Stimulated activated CD4-positive, alpha-beta T cell treated with anti-CD3 and anti-CD28 coated beads, Interleukin-12 subunit alpha, Interleukin-12 subunit beta, amount 100 ng/mL, for 48 hours (primary cell): Measurements from ENCODE around the gene GRAMD1A.
"Not testable (repeated sequence)": the region's sequence is repeated elsewhere in the genome, so short reads cannot be mapped to it uniquely, and the experiment has no call there.

Experiments used
- DNase-seq, 3 donors: peaks; one replicate each; pipeline ENCODE4 v3.0.0-alpha.2; 2020; ENCODE audit warnings: low read depth in 2 of 3, low spot score in 1 of 3

Gene GRAMD1A

DNA sequence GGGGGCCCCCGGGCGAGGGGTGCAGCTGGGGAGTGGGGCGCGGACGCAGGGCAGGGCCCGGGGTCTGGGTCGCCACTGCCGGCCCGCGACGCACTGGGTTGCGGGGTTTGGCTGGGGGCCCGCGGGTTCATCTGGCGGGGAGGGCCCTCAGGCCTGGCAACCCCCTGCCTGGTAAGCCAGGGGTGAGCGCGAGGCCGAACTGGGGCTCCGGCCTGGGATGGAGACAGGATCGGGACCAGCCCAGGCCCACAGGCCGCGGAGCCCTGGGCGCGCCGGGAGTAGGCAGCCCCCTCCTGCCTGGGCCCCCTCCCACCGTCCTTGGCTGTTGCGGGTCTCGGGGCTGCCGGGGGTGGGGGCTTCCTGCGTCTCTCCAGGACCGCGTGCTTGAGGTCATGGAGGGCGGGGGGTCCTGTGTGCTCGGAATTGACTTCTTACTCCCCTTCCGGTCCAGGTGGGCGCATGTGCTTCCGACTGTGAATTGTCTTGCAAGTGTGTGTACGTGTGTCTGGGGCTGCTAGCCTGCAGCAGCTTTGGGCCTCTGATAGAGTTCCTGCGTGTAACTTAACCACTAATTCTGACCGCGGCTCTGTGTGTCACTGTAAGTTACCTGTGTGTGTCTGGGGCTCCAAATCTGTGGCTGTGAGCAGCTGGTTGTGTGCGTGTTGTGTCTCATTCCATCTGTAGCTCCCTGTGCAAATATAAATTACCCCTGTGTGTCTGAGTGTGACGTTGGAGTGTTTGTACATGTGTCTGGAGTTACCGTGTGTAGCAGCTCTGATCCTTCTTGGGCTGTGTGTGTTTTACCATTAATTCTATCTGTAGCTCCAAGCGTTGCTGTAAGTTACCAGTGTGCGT lies 751 bp downstream of the GRAMD1A start:
- peak; percentile 40 to 53 (median 44) for DNase-seq

DNA sequence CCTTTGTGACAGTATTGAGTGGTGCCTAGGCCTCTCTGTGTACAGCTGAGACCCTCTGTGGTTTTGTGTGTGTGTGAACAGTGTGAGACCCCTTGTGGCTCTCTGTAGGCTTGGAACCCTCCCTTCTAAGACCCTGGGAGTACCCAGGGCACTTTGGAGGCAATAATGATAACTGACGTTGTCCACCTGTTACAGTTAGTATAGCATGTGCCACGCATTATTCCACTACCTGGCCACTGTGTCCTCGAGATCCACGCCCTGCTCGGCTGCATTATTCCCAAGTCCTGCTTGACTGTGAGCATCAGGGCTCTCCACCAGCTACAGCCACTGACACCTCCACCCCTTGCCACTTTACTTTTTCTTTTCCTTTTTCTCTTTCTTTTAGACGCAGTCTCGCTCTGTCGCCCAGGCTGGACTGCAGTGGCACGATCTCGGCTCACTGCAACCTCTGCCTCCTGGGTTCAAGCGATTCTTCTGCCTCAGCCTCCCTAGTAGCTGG lies 2.0 kb downstream of the GRAMD1A start:
- DNase-seq: no peak

DNA sequence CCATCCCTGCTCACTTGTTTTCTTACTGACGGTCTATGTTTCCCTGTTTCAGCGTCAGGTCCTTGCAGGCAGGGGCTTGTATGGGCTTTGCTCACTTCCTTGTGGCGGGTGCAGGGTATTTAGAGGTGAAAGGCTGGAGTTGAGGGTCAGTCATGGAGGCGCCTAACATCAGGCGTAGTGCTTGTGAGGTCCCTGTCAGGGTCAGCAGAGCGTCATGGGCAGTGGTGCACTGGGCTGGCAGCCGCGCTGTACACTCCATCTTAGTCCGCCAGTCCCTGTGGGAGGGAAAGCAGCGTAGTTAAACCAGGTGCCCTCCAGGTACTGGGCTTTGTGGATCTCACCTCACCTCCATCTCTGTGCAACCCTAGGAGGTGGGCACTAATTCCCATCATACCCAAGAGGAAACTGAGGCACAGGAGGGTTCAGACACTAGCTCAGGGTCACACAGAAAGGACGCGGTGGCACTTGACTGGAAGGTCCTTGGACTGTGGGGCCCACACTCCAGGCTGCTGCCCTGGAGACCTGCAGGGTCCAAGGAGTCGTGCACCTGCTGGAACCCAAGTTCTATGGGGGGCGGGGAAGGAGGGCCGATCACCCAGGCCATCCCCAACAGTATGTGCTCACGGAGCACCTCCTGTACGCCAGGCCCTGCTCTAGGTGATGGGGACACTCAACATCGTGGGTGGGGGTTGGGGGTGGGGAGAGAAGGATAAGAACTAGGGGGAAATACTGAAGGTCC lies 4.6 kb downstream of the GRAMD1A start:
- DNase-seq: no peak

DNA sequence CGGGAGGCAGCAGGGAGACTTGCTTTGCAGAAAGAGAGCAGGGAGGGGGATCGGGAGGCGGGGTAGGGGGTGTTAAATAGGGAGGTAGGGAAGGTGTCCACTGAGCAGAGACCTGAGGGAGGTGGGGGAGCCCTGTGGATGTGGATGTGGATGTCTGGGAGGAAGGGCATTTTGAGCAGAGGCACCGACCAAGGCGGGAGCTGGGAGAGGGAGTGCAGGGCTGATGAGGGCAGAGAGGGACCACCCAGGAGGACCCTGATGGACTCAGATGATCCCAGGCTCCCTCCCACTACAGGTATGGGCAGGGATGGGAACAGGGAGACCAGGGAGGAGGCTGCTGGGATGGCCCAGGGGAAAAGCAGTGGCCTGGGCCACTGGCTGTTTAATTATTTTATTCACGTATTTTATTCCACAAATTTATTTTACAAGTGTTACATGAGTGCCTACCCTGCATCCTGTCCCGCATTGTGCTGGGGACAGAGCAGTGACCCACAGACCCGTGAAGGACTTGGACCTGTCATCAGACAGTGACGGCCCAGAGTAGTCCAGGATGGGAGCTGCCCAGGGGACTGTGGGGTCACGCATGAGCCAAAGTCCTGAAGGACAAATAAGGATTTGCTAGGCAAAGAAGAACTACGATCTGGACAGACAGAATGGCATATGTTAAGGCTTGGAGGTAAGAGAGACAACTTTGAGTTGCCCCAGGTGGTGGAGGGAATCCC lies 5.3 kb downstream of the GRAMD1A start:
- DNase-seq: no peak

DNA sequence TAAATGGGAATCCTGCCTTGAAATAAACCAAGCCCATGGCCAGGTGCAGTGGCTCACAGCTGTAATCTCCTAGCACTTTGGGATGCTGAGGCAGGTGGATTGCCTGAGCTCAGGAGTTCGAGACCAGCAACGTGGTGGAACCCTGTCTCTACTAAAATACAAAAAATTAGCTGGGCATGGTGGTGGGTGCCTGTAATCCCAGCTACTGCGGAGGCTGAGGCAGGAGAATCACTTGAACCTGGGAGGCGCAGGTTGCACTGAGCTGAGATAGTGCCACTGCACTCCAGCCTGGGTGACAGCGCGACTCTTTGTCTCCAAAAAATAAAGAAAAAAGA lies 5.9 kb downstream of the GRAMD1A start:
- not testable (repeated sequence) for DNase-seq

DNA sequence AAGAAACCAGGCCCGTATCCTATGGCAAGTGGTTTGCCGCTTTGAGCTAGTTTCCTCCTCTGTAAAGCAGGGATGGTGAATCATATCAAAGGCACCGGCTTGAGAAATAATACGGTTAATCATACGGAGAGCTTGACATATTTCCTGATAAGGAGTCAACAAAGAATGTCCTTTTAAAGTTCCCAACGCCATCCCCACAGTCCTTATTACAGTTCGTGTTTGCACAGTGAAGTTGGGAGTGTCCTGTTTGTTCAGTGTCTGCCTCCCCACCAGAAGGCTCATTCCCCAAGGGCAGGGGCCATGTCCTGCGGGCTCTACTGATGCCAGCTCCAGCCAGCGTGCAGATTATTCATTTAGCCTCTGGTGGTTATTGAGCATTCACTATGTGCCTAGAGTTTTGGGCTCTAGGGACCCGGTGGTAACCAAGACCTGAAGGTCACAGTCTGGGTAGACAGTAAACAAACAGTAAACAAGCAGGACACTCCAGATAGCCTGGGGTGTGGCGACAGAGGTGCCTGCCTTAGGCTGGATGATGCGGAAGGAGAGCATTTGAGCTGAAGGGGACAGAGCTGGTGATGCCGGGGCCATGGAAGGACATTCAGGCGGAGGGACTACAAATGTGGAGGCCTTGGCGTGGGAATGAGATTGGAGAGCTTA lies 6.3 kb downstream of the GRAMD1A start:
- no peak for DNase-seq

DNA sequence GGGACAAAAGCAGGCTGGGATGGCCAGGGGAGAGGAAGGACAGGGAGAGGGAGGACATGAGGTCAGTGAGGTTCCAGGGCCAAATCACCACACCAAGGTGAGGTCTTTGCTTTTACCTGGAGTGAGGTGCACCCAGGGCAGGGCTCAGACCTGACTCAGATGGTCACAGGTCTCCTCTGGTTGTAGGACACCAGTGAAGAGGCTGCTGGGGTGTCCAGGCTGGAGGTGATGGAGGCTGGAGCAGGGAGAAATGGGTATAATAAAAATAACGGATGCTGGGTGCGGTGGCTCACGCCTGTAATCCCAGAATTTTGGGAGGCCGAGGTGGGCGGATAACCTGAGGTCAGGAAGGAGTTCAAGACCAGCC lies 6.9 kb downstream of the GRAMD1A start:
- no peak for DNase-seq

DNA sequence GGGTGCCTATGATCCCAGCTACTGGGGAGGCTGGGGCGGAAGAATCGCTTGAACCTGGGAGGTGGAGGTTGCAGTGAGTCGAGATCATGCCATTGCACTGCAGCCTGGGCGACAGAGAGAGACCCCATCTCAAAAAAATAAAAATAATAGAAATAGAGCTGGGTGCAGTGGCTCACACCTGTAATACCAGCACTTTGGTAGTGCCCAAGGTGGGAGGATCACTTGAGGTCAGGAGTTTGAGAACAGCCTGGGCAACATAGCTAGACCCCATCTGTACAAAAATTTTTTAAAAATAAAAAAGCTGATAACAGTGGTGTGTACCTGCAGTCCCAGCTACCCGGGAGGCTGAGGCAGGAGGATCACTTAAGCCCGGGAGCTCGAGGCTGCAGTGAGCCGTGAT lies 7.3 kb downstream of the GRAMD1A start:
- not testable (repeated sequence) for DNase-seq

DNA sequence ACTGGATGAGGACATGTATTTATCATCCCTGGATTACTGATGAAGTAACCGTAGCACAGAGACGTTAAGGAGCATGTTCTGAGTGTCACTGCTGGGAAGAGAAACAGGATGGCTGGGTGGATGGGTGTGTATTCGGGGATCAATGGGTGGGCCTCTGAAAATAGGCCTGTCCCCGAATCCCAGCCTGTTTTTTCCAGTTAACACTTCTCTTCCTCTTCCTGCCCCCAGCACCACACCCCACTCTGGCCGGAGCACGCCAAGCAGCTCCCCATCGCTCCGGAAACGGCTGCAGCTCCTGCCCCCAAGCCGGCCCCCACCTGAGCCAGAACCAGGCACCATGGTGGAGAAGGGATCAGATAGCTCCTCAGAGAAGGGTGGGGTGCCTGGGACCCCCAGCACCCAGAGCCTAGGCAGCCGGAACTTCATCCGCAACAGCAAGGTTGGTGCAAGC lies 8.8 kb downstream of the GRAMD1A start:
- DNase-seq: no peak

DNA sequence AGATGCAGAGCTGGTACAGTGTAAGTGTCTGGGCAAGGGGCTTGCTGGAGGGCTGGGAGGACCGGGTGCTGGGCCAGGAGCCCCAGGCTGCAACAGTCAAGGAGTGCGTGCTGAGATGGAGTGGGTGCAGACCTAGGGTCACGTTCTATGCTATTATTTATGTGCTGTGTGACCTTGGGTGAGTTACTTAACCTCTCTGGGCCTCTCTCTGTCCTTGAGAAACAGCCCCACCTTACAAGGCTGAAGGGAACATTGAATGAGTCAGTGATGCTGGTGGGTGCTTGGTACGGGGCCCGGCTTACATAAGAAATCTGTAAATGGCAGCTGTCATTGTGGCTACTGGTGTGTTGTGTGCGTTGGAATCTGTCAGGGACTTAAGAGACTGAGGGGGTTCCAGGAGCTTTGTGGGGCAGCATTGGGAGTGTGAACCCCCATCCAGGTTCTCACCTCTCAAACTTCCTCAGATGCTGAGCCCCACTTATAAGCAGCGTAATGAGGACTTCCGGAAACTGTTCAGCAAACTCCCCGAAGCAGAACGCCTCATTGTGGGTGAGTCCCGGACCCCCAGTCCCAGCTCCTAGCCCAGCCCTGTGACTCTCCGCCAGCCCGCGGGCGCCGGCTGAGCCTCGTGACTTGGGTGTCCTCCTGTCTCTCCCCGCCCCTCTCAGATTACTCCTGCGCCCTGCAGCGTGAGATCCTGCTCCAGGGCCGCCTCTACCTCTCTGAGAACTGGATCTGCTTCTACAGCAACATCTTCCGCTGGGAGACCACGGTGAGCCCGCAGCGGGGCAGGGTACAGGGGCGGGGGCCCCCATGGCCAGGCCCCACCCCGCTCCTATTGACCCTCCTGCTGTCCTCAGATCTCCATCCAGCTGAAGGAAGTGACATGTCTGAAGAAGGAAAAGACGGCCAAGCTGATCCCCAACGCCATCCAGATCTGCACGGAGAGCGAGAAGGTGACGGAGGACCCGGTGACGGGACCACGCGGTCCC lies 9.6 kb downstream of the GRAMD1A start:
- no peak for DNase-seq

DNA sequence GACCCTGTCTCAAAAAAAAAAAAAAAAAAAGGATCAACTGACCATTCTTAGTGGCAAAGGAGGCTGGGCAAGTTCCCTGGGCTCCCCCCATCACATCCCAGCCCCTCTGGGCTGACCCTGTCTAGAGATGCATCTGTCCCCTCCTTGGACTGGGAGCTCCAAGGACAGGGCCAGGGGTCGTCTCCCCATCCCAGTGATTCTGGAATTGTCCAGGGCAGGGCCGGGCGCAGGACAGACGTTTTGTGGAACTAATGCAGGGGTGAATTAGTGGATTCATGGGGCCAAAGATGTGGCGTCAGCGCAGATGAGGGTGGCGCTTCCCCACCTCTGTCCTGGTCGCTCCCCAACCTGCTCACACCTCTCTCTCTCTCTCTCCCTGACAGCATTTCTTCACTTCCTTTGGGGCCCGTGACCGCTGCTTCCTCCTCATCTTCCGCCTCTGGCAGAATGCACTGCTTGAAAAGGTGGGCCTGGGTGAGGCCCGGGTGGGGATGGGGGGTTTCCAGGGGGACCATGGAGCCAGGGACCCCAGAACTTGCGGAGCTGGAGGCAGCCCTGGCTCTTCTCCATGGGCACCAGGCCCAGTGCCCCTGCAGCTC lies 11.1 kb downstream of the GRAMD1A start:
- no peak for DNase-seq

DNA sequence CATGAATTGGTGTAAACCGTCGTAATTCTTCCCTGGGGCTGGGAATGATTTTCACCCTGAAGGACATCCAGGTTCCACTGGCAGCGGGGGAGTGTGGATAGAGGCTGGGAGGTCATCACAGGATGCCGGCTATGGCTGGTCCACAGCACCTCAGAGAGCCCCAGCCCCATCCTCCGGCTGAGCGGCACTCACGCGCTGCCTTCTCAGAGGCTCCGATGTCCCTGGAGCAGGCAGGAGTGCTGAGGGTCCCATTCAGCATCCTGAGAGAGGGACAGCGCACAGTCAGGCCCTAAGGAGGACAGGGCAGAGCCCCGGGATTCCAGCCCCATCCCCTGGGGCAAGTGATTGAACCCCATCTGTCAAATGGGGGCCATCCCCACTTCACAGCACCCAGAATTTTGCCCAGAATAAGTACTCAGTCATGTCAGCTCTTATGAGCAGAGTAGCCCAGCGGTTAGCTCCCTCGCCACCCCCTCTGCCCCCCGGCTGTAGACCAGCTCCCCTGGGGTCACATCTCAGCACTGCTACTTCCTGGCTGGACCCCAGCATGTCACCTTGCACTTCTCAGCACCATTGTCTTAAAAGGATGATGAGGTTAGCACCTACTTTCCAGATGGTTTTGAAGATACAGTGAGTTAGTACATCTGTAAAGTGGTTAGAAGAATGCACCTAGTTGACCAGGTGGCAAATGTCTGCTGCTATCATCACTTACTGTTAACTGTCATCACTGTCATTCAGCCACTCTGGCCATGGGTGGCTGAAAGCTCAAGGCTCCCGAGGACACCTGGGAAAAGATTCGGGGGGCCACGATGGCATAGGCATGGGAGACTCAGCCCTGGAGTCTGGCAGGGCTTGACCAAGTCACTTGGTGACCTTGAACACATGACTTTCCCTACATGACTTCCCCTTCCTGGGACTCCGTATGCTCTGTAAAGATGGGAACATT lies 11.9 kb downstream of the GRAMD1A start:
- DNase-seq: no peak

DNA sequence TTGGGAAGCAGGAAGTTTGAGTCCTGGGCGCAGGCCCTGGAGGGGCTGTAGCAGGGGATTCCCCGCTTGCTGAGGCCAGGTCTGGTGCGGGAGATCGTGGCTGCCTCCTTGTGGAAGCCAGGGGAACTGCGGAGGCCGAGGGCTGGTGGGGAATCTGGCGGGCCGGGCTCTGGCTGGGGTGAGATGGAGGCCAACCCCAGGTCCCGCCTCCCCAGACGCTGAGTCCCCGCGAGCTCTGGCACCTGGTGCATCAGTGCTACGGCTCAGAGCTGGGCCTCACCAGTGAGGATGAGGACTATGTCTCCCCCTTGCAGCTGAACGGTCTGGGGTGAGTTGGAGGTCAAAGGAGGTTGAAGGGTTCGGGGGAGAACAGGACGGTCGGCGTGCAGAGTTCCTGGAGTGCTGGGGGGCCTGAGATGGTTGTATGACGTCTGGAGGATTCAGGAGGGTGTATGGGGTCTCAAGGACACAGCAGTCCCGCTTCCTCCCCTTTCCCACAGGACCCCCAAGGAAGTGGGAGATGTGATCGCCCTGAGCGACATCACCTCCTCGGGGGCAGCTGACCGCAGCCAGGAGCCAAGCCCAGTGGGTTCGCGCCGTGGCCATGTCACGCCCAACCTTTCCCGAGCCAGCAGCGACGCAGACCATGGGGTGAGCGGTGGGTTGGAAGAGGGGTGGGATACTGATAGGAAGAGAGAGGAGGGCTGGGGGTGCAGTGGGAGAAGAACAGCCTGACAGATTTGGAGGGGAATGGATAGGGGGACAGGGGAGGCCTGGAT lies 13.1 kb downstream of the GRAMD1A start:
- DNase-seq: peak; percentile 64 to 86 (median 76)

DNA sequence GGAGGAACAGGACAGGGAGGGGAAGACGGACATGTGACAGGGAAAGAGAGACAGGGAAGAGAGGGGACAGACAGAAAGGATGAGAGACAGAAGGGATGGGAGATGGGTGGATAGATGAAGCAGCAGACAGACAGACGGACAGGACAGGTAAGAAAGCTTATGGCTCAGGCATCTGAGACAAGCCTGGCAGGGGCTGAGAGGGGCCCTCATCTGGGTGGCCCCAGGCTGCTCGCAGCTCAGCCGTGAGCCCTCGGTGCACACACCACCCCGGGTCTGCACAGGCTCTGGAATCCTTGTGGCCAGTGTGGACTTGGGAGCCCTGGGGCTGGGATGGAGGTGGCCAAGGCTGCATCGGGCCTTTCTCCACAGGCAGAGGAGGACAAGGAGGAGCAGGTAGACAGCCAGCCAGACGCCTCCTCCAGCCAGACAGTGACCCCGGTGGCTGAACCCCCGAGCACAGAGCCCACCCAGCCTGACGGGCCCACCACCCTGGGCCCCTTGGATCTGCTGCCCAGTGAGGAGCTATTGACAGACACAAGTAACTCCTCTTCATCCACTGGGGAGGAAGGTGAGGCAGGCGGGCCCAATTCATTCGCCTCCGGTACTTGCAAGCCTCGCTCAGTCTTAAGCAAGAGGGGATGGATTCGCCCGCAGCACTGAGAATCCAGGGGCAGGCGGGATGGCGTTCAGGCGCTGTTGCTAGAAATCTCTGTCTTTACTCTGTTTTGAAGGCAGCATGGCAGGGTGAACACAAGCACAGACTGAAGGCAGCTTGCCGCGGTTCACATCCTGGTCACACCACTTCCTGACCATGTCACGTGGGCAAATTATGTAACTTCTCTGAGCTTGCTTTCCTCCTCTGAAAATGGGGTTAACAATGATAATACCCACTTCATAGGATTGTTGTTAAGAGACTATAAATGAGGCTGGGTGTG lies 14.0 kb downstream of the GRAMD1A start:
- DNase-seq: no peak

DNA sequence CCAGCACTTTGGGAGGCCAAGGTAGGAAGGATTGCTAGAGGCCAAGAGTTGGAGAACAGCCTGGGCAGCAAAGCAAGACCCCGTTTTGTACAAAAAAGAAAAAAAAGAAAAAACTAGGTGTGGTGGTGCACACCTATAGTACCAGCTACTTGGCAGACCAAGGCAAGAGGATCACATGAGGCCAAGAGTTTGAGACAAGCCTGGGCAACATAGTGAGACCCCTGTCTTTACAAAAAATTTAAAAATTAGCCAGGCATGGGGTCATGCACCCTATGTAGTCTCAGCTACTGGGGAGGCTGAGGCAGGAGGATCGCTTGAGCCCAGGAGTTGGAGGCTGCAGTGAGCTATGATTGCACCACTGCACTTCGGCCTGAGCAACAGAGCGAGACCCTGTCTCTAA lies 14.7 kb downstream of the GRAMD1A start:
- DNase-seq: not testable (repeated sequence)

DNA sequence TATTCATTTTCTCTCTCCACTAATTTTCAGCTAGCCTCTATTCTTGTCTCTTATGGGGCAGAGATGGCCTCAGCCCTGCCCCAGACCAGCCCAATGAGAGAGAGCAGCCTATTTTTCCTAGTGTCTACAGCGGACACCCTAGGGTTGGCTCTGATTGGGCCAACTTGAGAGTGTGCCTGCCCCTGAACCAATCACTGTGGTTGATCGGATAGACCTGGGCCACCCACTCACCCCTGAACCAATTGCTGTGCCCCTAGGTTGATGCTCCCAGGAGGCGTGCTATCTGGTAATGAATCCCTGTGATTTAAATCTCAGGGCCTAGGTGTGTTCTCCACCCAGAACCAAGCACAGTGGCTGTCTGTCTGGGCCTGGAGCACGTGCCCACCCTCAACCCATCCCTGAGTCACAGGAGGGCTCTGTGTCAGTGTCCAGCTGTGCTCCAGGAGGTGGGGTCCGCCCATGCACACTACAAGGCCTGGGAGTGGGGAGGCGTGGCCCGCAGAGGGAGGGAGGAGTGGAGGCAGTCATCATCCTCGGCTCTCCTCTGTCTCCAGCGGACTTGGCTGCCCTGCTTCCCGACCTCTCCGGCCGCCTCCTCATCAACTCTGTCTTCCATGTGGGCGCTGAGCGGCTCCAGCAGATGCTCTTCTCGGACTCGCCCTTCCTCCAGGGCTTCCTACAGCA lies 15.3 kb downstream of the GRAMD1A start:
- no peak for DNase-seq
